HG03558 (cell line): ENCODE data around the gene ZNF592.
"Not testable (repeated sequence)": the region's sequence is repeated elsewhere in the genome, so short reads cannot be mapped to it uniquely, and the experiment has no call there.

Experiments used
- ATAC-seq: cut with Tn5 transposase; IDR thresholded peaks from one replicate; pipeline ENCODE4 v1.9.1; 2021; ENCODE audit warnings: moderate number of reproducible peaks; ENCODE audit not compliant: unreplicated experiment; ENCODE audit errors: extremely low read depth

The ZNF592 gene

GRCh38 chr15:84748274-84749110 lies at the start of gene ZNF592:
Gene ZNF592, plus strand, starts transcription at chr15:84748592. Its CDS starts 34,084 bp downstream, at chr15:84782676.
- ATAC-seq, result peak; percentile 27

- ATAC-seq, result no peak
Measured at GRCh38 chr15:84699538-84700191, 48.7 kb upstream of the ZNF592 start.

- ATAC-seq, result no peak
Measured at GRCh38 chr15:84702961-84703482, 45.4 kb upstream of the ZNF592 start.

- no peak for ATAC-seq
Measured at GRCh38 chr15:84703808-84704207, 44.6 kb upstream of the ZNF592 start.

GRCh38 chr15:84714372-84714771 lies 34.0 kb upstream of the ZNF592 start:
- no peak for ATAC-seq

- ATAC-seq, result no peak
Measured at GRCh38 chr15:84714821-84715220, 33.6 kb upstream of the ZNF592 start.

GRCh38 chr15:84715441-84716035 lies 32.9 kb upstream of the ZNF592 start:
- no peak for ATAC-seq

GRCh38 chr15:84716036-84716732 lies 32.2 kb upstream of the ZNF592 start, which contains the start of gene SEC11A:
Gene SEC11A, minus strand, starts transcription at chr15:84716139. Its CDS starts 64 bp downstream, at chr15:84716075.
- peak; percentile 74 for ATAC-seq

GRCh38 chr15:84721371-84721770 lies 27.0 kb upstream of the ZNF592 start:
- no peak for ATAC-seq

- no peak for ATAC-seq
Measured at GRCh38 chr15:84722628-84723027, 25.8 kb upstream of the ZNF592 start.

GRCh38 chr15:84725001-84725491 lies 23.3 kb upstream of the ZNF592 start:
- ATAC-seq, result no peak

GRCh38 chr15:84727429-84727828 lies 21.0 kb upstream of the ZNF592 start:
- no peak for ATAC-seq

- ATAC-seq, result no peak
Measured at GRCh38 chr15:84731774-84732173, 16.6 kb upstream of the ZNF592 start.

- peak; percentile 27 for ATAC-seq
Measured at GRCh38 chr15:84734794-84735479, 13.5 kb upstream of the ZNF592 start.

- not testable (repeated sequence) for ATAC-seq
Measured at GRCh38 chr15:84735480-84736061, 12.8 kb upstream of the ZNF592 start.

- peak; percentile 42 for ATAC-seq
Measured at GRCh38 chr15:84736375-84736774, 12.0 kb upstream of the ZNF592 start.

- ATAC-seq, result no peak
Measured at GRCh38 chr15:84737005-84737404, 11.4 kb upstream of the ZNF592 start.

- ATAC-seq, result no peak
Measured at GRCh38 chr15:84740691-84741090, 7.7 kb upstream of the ZNF592 start.

- no peak for ATAC-seq
Measured at GRCh38 chr15:84741121-84741520, 7.3 kb upstream of the ZNF592 start.
